Measurements from ENCODE around the gene TRIM10. TPM values are rescaled to one million over a fixed set of nuclear protein-coding genes. Genes with fewer than 3 reads are reported as not detected.
A peak's percentile ranks its signal among the peaks of the same experiment; 100 is the strongest.
"Not testable (repeated sequence)": the region's sequence is repeated elsewhere in the genome, so short reads cannot be mapped to it uniquely, and the experiment has no call there.

TRIM10 gene
- total RNA-seq, 1 experiment from 2014 or later = not detected

GRCh38 chr6:30127238-30128093, 33.5 kb downstream of the TRIM10 start:
- DNase-seq (ENCODE audit: low spot score) = no peak

GRCh38 chr6:30122515-30122914, 38.5 kb downstream of the TRIM10 start:
- DNase-seq (ENCODE audit: low spot score) = no peak

GRCh38 chr6:30121446-30122366, 39.3 kb downstream of the TRIM10 start:
- DNase-seq (ENCODE audit: low spot score) = no peak

GRCh38 chr6:30118691-30119090, 42.3 kb downstream of the TRIM10 start:
- DNase-seq (ENCODE audit: low spot score) = not testable (repeated sequence)

- no peak for DNase-seq (ENCODE audit: low spot score)
Measured at GRCh38 chr6:30116724-30117123, 44.3 kb downstream of the TRIM10 start.

- no peak for DNase-seq (ENCODE audit: low spot score)
Measured at GRCh38 chr6:30113841-30114240, 47.2 kb downstream of the TRIM10 start.

- DNase-seq (ENCODE audit: low spot score) = no peak
Measured at GRCh38 chr6:30113003-30113759, 47.8 kb downstream of the TRIM10 start, which contains the start of gene TRIM31. TRIM31 (minus strand) TSS chr6:30113090; CDS start chr6:30112805, 285 bp downstream.

GRCh38 chr6:30112402-30112994, 48.5 kb downstream of the TRIM10 start:
- no peak for DNase-seq (ENCODE audit: low spot score)

GRCh38 chr6:30111266-30111856, 49.6 kb downstream of the TRIM10 start:
- no peak for DNase-seq (ENCODE audit: low spot score)

- DNase-seq (ENCODE audit: low spot score) = no peak
Measured at GRCh38 chr6:30104661-30105060, 56.4 kb downstream of the TRIM10 start.

- DNase-seq (ENCODE audit: low spot score) = no peak
Measured at GRCh38 chr6:30103872-30104179, 57.2 kb downstream of the TRIM10 start.

GRCh38 chr6:30102970-30103871, 57.8 kb downstream of the TRIM10 start:
- DNase-seq (ENCODE audit: low spot score) = peak; percentile 78

GRCh38 chr6:30102414-30102969, 58.5 kb downstream of the TRIM10 start:
- DNase-seq (ENCODE audit: low spot score) = peak; percentile 27

Other genes with a start within 250 kb of the TRIM10 start
- 610 and 721 TPM in 2 replicates for gene HLA-A, start 218.7 kb downstream of the TRIM10 start, total RNA-seq (2014; rRNA removed; shearing (Covaris generic))
- 32.6 and 46.8 TPM in 2 replicates for gene POLR1H, start 99.9 kb downstream of the TRIM10 start, total RNA-seq (2014; rRNA removed; shearing (Covaris generic))
- 57.8 and 68.7 TPM in 2 replicates for gene PPP1R11, start 94.0 kb downstream of the TRIM10 start, total RNA-seq (2014; rRNA removed; shearing (Covaris generic))
- gene RNF39, start 85.4 kb downstream of the TRIM10 start, total RNA-seq (2014; rRNA removed; shearing (Covaris generic)) = not detected in 2 replicates
- 0.12 TPM in 1 of 2 replicates, not detected in the other for gene TRIM31, start 48.1 kb downstream of the TRIM10 start, total RNA-seq (2014; rRNA removed; shearing (Covaris generic))
- not detected in 2 replicates for gene TRIM40, start 25.1 kb downstream of the TRIM10 start, total RNA-seq (2014; rRNA removed; shearing (Covaris generic))
- gene TRIM15, start 2.3 kb upstream of the TRIM10 start, total RNA-seq (2014; rRNA removed; shearing (Covaris generic)) = 0.04 TPM in 1 of 2 replicates, not detected in the other
- gene TRIM26, start 52.2 kb upstream of the TRIM10 start, total RNA-seq (2014; rRNA removed; shearing (Covaris generic)) = 39.6 and 50.5 TPM in 2 replicates
- gene TRIM39, start 165.7 kb upstream of the TRIM10 start, total RNA-seq (2014; rRNA removed; shearing (Covaris generic)) = 7.2 and 11.2 TPM in 2 replicates
- gene RPP21, start 183.9 kb upstream of the TRIM10 start, total RNA-seq (2014; rRNA removed; shearing (Covaris generic)) = 48.2 and 71.3 TPM in 2 replicates